Frontal cortex (tissue), 4 donors: ENCODE data around the gene ZNF580. TPM values are rescaled to one million over a fixed set of nuclear protein-coding genes. Genes with fewer than 3 reads are reported as not detected.

Experiments
- DNase-seq, 2 donors: peaks; one replicate each; pipeline ENCODE4 v3.0.0; 2012; ENCODE audit warnings: low spot score in 2 of 2
- FAIRE-seq: peaks from 2 replicates; lab custom pipeline; 2012; peaks lifted over from hg19 to GRCh38; lab: Jason Lieb, UNC
- total RNA-seq: library from RNA; depleted of rRNA; stranded (reverse); fragments of >200 nt; gene quantifications from one replicate; pipeline ENCODE4 v1.2.3, GENCODE V29; 2014
- donor health status: control.
- donor health status: control.
- donor health status: control.

The ZNF580 gene
- total RNA-seq, 1 donor from 2014 or later: 2.4 TPM

- DNase-seq: no peak
- FAIRE-seq: no peak
These were observed 46.7 kb downstream of the ZNF580 start for GRCh38 chr19:55687281-55688201.

GRCh38 chr19:55688422-55689218 lies 47.8 kb downstream of the ZNF580 start:
- DNase-seq (peak in 1 of 2 donors; percentile 68), FAIRE-seq (no peak)

- FAIRE-seq: no peak
- DNase-seq: peak in 1 of 2 donors; percentile 21
These were observed 48.8 kb downstream of the ZNF580 start for GRCh38 chr19:55689411-55690108.

GRCh38 chr19:55690109-55690768 lies 49.4 kb downstream of the ZNF580 start:
- FAIRE-seq (no peak), DNase-seq (no peak)

GRCh38 chr19:55690769-55691545 lies 50.2 kb downstream of the ZNF580 start:
- peak in 1 of 2 donors; percentile 22 for DNase-seq

GRCh38 chr19:55691561-55692481 lies 51.0 kb downstream of the ZNF580 start:
- FAIRE-seq (no peak), DNase-seq (no peak)

More at GRCh38 chr19:55690769-55691545, 50.2 kb downstream of the ZNF580 start:
- no peak for FAIRE-seq

GRCh38 chr19:55692681-55693081 lies 51.9 kb downstream of the ZNF580 start:
- peak in 1 of 2 donors; percentile 18 for DNase-seq
- FAIRE-seq: no peak

Other genes starting within 250 kb of the ZNF580 start
- gene UBE2S, start 233.2 kb upstream of the ZNF580 start, total RNA-seq: 28.9 TPM
- gene SHISA7, start 197.7 kb upstream of the ZNF580 start, total RNA-seq: 4.5 TPM
- 12.2 TPM for gene ISOC2, start 179.4 kb upstream of the ZNF580 start, total RNA-seq
- gene C19orf85, start 176.3 kb upstream of the ZNF580 start, total RNA-seq: not detected
- 0.41 TPM for gene ZNF628, start 164.4 kb upstream of the ZNF580 start, total RNA-seq
- 18.8 TPM for gene NAT14, start 155.8 kb upstream of the ZNF580 start, total RNA-seq
- gene SSC5D, start 152.6 kb upstream of the ZNF580 start, total RNA-seq: under 0.01 TPM
- 0.41 TPM for gene SBK2, start 103.9 kb upstream of the ZNF580 start, total RNA-seq
- not detected for gene SBK3, start 95.5 kb upstream of the ZNF580 start, total RNA-seq
- gene ZNF579, start 60.2 kb upstream of the ZNF580 start, total RNA-seq: 3.7 TPM
- 3.3 TPM for gene FIZ1, start 41.5 kb upstream of the ZNF580 start, total RNA-seq
- 2.9 TPM for gene ZNF524, start 40.7 kb upstream of the ZNF580 start, total RNA-seq
- gene ZNF865, start 35.4 kb upstream of the ZNF580 start, total RNA-seq: 1.2 TPM
- 4.5 TPM for gene ZNF784, start 16.4 kb upstream of the ZNF580 start, total RNA-seq
- 6.5 TPM for gene ZNF581, start 2.6 kb downstream of the ZNF580 start, total RNA-seq
- 9.4 TPM for gene CCDC106, start 7.2 kb downstream of the ZNF580 start, total RNA-seq
- 70.1 TPM for gene U2AF2, start 14.0 kb downstream of the ZNF580 start, total RNA-seq
- gene EPN1, start 34.2 kb downstream of the ZNF580 start, total RNA-seq: 16.7 TPM
- not detected for gene NLRP9, start 97.4 kb downstream of the ZNF580 start, total RNA-seq
- gene RFPL4A, start 118.1 kb downstream of the ZNF580 start, total RNA-seq: not detected
- not detected for gene RFPL4AL1, start 128.1 kb downstream of the ZNF580 start, total RNA-seq
- gene NLRP11, start 191.0 kb downstream of the ZNF580 start, total RNA-seq: not detected
- not detected for gene NLRP4, start 195.5 kb downstream of the ZNF580 start, total RNA-seq